GM18870 (cell line): Measurements from ENCODE around the gene ITGB6.

Source experiments
- ATAC-seq: cut with Tn5 transposase; IDR thresholded peaks from one replicate; pipeline ENCODE4 v1.9.1; 2021; ENCODE audit warnings: moderate library complexity; ENCODE audit not compliant: unreplicated experiment

The ITGB6 gene

DNA sequence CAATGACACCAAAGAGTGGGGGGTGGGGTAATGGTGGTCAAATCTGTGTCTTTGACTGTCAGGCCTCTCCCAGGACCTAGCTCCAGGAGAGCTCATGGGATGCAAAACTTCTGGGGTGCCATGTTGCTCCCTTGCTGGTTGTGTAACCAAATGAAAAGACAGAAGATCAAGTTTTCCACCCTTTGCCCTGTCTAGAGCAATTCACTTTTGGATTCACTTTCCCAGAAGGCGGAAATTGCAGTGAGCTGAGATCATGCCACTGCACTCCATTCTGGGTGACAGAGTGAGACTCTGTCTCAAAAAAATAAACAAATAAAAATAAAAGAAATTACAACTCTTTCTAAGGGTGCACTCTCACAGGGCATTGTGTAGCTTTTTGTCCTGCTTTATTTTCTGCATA lies 102.7 kb downstream of the ITGB6 start:
- no peak for ATAC-seq

GRCh38 chr2:160096409-160096808 lies 103.7 kb downstream of the ITGB6 start:
- ATAC-seq = peak; percentile 87

DNA sequence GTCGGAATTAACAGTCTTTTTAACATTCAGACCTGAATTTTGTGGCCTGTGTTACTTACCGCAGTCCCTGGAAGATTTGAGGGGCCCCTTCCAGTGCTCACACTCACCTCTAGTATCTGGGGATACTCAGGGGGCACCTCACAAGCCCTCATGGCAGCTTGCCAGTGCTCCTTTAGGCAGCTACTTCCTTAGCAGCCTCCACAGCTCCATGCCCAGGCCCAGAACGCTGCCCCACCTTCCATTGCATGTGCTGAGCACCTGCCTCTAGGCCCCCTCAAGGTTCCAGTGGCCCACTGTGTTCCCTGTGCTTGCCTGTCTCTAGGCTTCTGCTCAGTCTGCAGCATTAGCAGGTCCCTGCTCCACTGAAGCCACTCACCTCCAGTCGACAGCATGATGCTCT lies 107.6 kb downstream of the ITGB6 start:
- no peak for ATAC-seq

DNA sequence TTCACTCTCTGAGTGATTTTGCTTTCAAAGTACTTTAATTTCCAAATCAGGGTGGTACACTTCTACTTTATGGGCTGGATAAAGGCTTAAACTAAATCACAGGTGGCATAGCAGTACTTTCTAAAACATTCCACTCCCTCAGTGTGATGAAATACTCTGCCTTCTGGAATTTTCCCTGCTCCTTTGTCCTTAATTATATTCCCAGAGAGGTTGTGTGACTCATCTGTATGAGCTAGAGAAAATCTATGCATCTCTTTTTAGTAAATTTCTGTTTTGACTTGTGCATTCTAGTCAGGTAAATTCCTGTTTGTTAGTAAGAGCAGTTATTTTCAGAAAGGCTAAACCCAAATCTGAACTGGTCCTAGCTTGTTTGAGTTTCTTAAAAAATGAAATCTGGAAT lies 108.7 kb downstream of the ITGB6 start:
- no peak for ATAC-seq

DNA sequence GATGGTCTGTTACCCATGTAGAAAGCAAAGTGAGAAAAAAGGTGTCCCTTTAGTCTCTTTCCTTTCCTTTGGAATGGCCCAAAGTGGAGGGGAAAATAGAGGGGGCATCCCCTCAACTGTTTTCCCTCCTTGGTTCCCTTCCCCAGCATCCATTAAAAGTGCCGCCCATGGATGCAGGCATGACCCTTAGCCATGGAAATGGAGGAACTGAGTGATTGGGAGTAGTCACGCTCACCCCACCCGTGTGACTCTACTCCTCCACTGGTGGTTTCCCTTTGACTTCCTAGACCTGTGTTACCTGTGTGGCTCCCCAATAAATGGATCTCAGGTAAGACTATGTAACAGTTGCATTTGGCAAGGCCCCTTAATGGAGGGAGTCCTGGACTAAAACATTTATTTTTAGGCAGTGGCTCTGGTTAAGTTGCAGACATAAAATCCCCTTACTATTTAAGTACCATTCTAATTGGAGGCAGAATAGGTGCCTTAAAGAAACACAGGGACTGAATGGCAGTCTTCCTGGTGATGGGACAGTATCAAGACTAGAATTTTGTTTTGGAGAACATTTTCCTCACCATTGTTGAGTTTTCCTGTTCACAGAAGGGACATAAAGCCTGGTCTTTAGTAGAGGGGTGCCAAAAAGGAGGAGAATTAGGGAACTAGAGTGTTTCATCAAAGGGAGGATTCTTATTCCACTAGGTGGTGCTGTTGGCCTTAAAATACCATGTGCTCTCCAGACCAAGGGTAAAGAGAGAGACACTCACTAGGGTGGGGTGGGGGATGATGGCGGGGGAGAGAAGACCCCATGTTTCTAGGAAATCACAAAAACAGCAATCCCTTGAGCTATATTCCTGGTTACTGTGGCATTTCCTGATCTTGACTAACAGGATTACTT lies 112.0 kb downstream of the ITGB6 start:
- ATAC-seq = no peak

- ATAC-seq = no peak
Observed at GRCh38 chr2:160085662-160086061, 114.4 kb downstream of the ITGB6 start.

DNA sequence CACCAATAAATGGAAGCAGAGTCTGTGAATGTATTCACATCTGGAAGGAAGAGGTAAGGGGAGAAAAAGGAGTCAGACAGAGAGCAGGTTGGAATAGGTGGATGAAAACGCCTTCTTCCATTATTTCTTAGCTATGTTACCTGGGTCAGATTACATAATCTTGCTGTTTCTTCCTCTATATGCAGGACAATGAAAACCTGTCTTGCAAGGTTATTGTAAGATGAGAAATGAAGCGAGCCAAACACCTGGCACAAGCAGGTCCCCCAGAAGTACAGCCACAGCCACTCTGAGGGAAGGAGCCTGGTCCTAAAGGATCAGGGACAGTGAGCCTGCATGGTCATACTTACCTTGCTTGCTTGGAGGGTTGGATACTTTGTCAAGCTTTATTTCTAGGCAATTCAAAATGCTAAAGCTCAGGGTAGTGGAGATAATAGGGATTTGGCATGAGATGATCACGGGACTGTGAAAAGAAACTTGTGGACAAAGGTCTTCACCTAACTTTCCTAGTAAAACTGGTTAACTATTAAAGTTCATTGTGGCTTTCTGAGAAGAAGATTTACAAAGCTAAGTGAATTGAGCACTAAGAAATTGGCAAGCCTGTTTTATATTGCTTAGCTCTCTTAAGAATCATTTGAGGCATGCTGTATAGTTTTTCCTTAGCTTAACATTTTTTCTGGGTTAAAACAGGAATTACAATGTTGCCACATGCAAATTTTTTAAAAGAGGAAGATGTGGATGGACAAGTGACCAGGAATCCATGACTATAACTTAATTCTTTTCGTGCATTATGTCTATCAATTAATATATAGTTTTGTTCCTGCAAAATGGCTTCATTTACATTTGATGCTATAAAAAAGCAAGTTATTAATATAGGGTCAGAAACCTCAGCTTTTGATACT lies 121.9 kb downstream of the ITGB6 start:
- no peak for ATAC-seq

GRCh38 chr2:160076914-160077313 lies 123.2 kb downstream of the ITGB6 start:
- no peak for ATAC-seq

GRCh38 chr2:160076241-160076640 lies 123.8 kb downstream of the ITGB6 start:
- ATAC-seq = no peak

DNA sequence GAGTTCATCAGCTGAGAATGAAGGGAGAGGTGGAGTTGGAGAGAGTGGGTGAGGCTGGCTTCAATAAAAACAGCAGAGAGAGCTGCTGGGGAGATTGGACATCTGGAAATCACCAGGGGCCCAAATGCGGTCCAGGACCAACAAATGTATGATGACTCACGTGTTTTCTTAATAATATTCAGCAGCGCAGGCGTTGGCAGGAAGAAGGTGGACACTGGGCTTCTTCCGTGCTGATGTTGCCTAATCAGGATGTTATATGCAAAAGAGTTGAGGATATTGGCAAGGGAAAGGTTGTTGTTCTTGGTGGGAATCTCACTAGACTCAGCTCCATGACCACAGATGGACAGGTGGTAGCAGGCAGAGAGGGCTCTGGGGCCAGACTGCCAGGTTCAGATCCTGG lies 124.9 kb downstream of the ITGB6 start:
- no peak for ATAC-seq

DNA sequence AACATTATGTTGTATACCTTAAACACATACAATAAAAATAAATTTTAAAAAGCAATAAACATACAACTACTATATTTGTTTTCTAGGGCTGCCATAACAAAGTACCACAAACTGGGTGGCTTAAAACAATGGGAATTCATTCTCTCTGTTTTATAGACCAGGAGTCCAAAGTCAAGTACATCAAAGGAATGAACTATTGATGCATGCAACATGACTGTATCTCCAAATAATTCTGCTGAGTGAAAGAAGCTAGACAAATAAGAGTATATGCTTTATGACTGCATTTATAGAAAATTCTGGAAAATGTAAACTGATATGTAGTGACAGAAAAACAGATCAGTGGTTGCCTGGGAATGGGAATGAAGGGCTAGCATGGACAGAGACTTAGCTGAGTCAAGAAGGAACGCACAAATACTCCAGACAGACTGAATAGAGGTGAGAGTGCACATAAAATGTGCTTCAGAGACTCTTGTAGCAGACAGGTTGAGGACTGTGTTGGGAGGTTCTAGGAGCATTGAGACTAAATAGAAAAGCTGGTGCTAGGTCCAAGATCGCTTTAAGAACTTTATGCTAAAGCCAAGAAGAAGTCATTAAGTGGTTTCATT lies 126.7 kb downstream of the ITGB6 start:
- ATAC-seq = no peak

DNA sequence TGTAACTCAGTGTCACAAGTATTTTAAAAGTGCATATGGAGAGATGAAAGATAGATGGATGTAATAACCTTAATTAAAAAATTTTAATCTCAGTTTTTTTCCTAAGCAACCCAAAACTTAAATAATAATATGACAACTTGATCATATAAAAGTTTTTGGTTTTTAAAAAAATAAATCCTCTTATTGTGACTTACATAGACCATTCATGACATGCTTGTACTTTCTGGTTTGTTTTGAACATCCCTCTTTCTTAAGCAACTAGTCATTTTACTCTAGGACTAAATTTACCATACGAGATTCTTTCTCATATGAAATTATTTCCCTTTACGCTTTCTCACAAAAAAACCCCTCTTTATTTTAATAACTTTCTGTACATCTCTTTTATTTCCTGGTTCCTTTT lies 131.2 kb downstream of the ITGB6 start:
- no peak for ATAC-seq

DNA sequence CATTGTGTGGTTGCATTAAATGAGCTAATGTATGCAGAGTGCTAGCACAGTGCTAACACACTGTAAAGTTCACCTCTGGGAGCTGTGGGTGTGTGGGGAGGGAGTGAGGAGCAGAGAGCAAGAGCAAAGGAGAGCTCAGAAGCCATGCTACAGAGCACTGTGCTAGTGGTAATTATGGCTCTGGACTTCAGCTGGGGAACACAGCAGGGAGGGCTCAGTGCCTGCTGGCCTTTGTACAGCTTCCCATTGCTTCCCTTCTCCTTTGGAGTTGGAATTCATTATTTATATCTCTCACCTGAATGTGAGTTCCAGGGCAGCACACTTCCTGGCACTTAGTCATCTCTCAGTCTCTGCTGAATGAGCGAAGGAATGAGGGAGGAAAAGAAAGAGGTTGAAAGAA lies 135.2 kb downstream of the ITGB6 start:
- ATAC-seq = no peak

DNA sequence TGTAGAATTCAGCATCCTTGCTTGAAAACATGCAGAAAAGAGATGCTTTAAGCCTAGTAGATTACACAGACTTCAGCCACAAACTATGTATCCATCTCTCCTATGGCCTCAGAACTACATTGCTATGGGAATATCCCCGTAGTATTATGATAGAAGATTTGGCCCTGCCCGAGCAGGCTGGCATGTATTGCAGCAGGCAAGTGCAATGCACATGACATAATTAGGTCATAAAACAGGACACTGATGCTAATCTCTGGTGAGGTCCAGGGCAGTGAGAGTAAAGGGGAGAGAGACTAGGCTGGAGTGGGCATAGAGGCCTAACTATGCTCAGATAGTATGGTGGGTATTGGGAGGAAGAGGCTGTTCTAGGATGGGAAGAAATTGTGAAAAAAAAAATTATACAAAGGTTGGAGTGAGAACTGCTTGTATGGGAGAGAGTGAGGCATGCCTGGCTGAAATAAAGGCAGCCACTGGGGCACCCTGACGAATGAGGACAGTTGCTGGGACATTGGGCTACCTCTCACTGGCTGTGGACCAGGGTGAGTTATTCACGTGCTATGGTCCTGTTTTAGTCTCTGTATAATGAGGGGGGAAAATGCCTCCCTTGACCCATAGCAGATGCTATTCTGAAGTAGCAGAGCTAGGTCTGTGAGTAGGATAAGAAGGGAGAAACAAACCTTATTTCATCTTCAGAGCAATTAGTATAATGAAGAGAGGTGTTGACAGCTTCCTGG lies 136.0 kb downstream of the ITGB6 start:
- ATAC-seq = no peak

DNA sequence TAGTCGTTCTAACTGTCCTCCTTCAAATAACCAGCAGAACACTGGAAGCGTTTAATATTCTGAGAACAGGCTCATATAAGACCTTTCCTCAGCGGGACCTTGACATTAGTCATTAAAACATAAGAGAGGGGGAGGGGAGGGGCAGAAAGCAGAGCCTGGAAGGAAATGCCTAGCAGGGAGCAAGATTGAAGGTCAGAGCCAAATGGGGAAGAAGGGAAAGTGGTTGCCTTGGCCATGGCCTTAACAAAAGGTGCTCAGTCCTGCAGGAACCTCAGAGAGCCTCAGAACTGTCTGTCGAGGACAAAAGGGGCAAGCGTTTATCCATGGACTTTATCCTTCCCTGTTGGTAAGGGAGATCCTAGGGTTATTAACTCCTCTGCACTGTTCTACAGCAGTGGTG lies 136.8 kb downstream of the ITGB6 start:
- ATAC-seq = no peak

DNA sequence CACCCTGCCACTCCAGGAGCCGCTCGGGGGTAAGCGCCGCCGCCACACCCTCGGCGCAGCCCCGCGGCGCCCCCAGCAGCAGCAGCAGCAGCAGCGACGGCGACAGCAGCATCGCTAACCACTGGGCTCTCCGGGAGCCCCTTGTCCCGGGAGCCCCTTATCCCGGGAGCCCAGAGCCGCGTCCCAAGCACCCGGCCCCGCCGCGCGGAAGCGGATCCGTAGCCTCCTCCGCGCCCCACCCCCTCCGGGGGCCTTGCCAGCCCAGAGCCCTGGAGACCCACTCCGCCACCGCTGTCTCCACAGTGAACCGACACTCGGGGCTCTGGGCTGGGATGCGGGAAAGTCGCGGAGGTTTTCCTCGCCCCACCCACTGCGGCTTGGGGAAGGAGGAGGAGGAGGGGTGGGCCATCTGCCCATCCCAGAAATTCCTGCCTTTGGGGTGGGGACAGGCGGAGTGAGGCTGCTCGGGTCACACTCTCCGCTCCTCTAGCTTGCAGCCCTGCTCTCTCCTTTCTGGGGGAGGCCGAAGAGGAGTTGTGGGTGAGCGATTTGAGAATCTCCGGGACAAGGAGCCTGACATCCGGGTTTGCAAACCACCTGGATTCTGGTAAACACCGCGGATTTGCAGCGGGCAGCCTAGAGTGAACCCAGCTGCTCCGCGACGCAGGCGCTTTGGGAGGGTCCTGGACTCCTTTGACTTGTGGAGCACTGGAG lies 137.6 kb downstream of the ITGB6 start, which contains the start of gene PLA2R1:
Gene PLA2R1 (minus strand): TSS at position 324 of the 714 bp plus-strand sequence. CDS start 212 bp downstream, at position 112.
- no peak for ATAC-seq

DNA sequence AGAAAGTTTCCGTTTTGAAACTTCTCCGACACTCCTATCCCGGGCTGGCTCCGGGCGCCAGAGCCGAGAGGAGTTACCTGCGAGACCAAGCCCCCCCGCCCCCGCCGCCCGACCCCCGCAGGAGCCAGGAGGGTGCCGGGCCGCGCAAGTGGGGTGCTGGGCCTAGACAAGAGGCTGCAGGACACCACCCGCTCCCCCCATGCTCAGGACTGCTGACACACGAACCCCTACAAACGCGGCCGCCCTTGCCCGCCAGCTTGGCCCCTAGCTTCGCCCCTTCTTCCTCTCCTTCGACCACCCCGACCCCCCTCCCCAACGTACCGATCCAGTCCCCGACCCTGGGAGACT lies 138.2 kb downstream of the ITGB6 start:
- no peak for ATAC-seq

GRCh38 chr2:160061533-160061932 lies 138.5 kb downstream of the ITGB6 start:
- no peak for ATAC-seq

DNA sequence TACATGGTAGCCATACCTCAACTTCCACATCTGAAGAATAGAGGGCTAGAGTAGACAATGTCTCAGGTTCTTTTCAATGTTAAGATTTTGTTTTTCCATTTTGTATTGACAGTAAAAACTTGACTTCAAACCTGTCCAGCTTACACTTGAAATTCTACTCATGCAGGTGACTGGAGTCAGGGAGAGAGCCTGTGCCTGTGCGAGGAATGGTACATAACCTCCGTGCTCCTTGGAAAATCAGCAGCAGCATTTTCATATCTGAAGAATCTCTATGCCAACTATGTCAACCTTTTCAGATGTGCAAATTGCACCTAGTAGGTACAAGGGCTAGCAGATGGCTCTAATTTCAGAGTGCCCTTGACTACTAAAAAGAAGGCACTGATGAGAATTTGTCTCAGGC lies 139.8 kb downstream of the ITGB6 start:
- no peak for ATAC-seq

GRCh38 chr2:160057356-160057755 lies 142.7 kb downstream of the ITGB6 start:
- ATAC-seq = no peak
